GM23248 (cell line): Measurements from ENCODE around the gene CCDC183. TPM values are rescaled to one million over a fixed set of nuclear protein-coding genes. Genes with fewer than 3 reads are reported as not detected.

ENCODE experiments used
- DNase-seq: peaks from one replicate; pipeline ENCODE4 v3.0.0-alpha.2; 2015
- H2AFZ ChIP-seq: fragments of 200-600 bp; sonication (generic); 2 replicates; pipeline ENCODE4 v1.6.1; 2016; ENCODE audit warnings: antibody characterized with exemption
- H3F3A ChIP-seq: fragments of 200-600 bp; sonication (generic); 2 replicates; pipeline ENCODE4 v1.6.1; 2016; ENCODE audit warnings: mild to moderate bottlenecking, antibody characterized with exemption, mixed run types; ENCODE audit not compliant: insufficient read depth
- H3K27ac ChIP-seq: fragments of 200-600 bp; sonication (generic); 2 replicates; pipeline ENCODE4 v1.5.1; 2016; ENCODE audit warnings: mild to moderate bottlenecking
- H3K27me3 ChIP-seq: fragments of 200-600 bp; sonication (generic); replicated peaks from 2 replicates; pipeline ENCODE4 v1.6.1; 2016; ENCODE audit warnings: mild to moderate bottlenecking; ENCODE audit not compliant: insufficient read depth
- H3K36me3 ChIP-seq: fragments of 200-600 bp; sonication (generic); 2 replicates; pipeline ENCODE4 v1.6.1; 2016; ENCODE audit warnings: low read depth, mild to moderate bottlenecking
- H3K4me1 ChIP-seq: fragments of 200-600 bp; sonication (generic); 2 replicates; pipeline ENCODE4 v1.6.1; 2016; ENCODE audit warnings: mild to moderate bottlenecking; ENCODE audit not compliant: insufficient read depth
- H3K4me2 ChIP-seq: fragments of 200-600 bp; sonication (generic); one replicate; pipeline ENCODE4 v1.6.1; 2016; ENCODE audit warnings: mild to moderate bottlenecking; ENCODE audit not compliant: unreplicated experiment
- H3K4me3 ChIP-seq: fragments of 200-600 bp; sonication (generic); 2 replicates; pipeline ENCODE4 v1.5.1; 2016; ENCODE audit warnings: mild to moderate bottlenecking
- H3K79me2 ChIP-seq: fragments of 200-600 bp; sonication (generic); 2 replicates; pipeline ENCODE4 v1.6.1; 2016; ENCODE audit warnings: mild to moderate bottlenecking; ENCODE audit not compliant: insufficient read depth
- H3K9ac ChIP-seq: fragments of 200-600 bp; sonication (generic); 2 replicates; pipeline ENCODE4 v1.6.1; 2016; ENCODE audit warnings: mild to moderate bottlenecking
- H3K9me2 ChIP-seq: fragments of 200-600 bp; sonication (generic); 2 replicates; pipeline ENCODE4 v1.6.1; 2016; ENCODE audit warnings: mixed run types, mild to moderate bottlenecking, moderate library complexity; ENCODE audit not compliant: insufficient read depth
- H3K9me3 ChIP-seq: fragments of 200-600 bp; sonication (generic); one replicate; pipeline ENCODE4 v1.6.1; 2017; ENCODE audit warnings: low read depth
- H4K20me1 ChIP-seq: fragments of 200-600 bp; sonication (generic); 2 replicates; pipeline ENCODE4 v1.6.0; 2016; ENCODE audit not compliant: insufficient read depth
- EZH2 ChIP-seq: fragments of 200-600 bp; sonication (generic); IDR thresholded peaks from 2 replicates; pipeline ENCODE4 v1.6.1; 2018; ENCODE audit warnings: antibody characterized with exemption, mild to moderate bottlenecking; ENCODE audit not compliant: insufficient read depth, poor library complexity, severe bottlenecking
- EZH2phosphoT487 ChIP-seq: fragments of 200-600 bp; sonication (generic); IDR thresholded peaks from 2 replicates; pipeline ENCODE4 v1.6.1; 2018; ENCODE audit warnings: antibody characterized with exemption, moderate library complexity, mild to moderate bottlenecking, low read depth; ENCODE audit not compliant: insufficient read depth
- WGBS, 2 experiments: methylation state at CpG; one replicate each; pipeline ENCODE4 v1.1.6; 2015 to 2017; ENCODE audit warnings: low lambda C conversion rate in 2 of 2, low coverage in 1 of 2; ENCODE audit errors: missing lambda C conversion rate in 2 of 2; 5-methylcytosine and 5-hydroxymethylcytosine counted together
- in situ Hi-C: fragments of 300-500 bp; cut with MboI; formaldehyde crosslinking; loops from 2 replicates; pipeline ENCODE4 v1.15.0; 2020
- polyA plus RNA-seq: library from polyadenylated mRNA; unstranded; fragments of >200 nt; fragmentation: Nextera tagmentation; extraction: Ambion mirVana; gene quantifications from 2 replicates; pipeline ENCODE4 v1.2.1, GENCODE V29; 2016
- total RNA-seq: library from RNA; depleted of rRNA; stranded (reverse); fragments of >200 nt; shearing (Covaris generic); gene quantifications from 2 replicates; pipeline ENCODE4 v1.2.3, GENCODE V29; 2014

The CCDC183 gene
- total and polyA plus RNA-seq, 2 experiments from 2014 or later, result 0.76 to 1.5 TPM

DNA sequence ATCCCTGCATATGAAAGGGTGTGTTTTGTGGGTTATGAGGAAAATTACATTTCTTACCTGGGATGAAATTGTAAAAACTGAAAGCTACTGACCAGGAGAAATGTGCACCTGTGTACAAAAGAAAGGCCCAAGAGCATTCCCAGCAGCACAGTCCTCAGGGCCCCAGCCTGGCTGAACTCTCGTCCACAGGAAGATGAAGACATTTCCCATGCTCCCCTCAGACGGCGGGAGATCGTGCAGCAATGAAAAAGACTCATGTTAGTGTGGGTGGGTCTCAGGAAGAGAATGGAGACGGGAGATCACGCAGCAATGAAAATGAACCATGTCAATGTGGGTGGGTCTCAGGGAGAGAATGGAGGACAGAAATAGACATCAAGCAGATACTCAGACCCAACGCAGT, 19.2 kb upstream of the CCDC183 start:
- H3K27me3 ChIP-seq, result peaks cover 20% of the 10 kb centered on the region
- no peaks in the 10 kb centered on the region for H3K9me2 ChIP-seq
- no peak overlapping the region for H3K27ac ChIP-seq
- 38 to 46% methylated on average over 7 of the region's 7 CpGs for WGBS, 2 experiments
- H3K9ac ChIP-seq, result no peak overlapping the region
- H3K4me3 ChIP-seq, result no peak overlapping the region
- H3F3A ChIP-seq, result no peaks in the 10 kb centered on the region
- TF ChIP-seq EZH2 (no peak), EZH2phosphoT487 (no peak)
- H3K4me1 ChIP-seq, result no peaks in the 10 kb centered on the region
- no peak overlapping the region for H2AFZ ChIP-seq
- H3K9me3 ChIP-seq, result no peaks in the 10 kb centered on the region
- in situ Hi-C loops, result loop anchor here (10.0 kb wide), 1 partner anchor 258 kb away; the partner anchor contains the start of gene FUT7
- H3K79me2 ChIP-seq, result no peaks in the 10 kb centered on the region
- no peak for DNase-seq
- H4K20me1 ChIP-seq, result no peaks in the 10 kb centered on the region
- no peak overlapping the region for H3K4me2 ChIP-seq
- H3K36me3 ChIP-seq, result no peaks in the 10 kb centered on the region

DNA sequence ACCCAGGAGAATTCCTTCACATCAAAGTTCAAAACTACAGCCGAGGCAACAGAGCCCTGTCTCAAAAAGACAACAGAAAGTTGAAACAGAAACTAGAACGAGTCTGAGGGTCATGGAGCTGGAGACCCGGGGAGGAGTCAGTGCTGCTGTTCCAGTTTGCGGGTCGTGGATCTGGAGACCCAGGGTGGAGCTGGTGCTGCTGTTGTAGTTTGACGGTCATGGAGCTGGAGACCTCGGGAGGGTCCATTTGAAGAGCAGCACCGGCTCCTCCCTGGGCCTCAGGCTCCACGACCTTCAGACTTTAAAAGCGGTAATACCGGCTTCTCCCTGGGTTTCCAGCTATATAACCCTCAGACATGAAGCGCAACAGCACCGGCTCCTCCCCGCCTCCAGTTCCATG, 18.8 kb upstream of the CCDC183 start:
- Histone ChIP-seq H3K9me2 (no peaks in the 10 kb centered on the region), H3K27ac (no peak overlapping the region), H4K20me1 (no peaks in the 10 kb centered on the region), H3K4me3 (no peak overlapping the region), H3K4me1 (no peaks in the 10 kb centered on the region), H3K27me3 (peaks cover 20% of the 10 kb centered on the region), H3K9me3 (no peaks in the 10 kb centered on the region), H3K9ac (no peak overlapping the region), H3K79me2 (no peaks in the 10 kb centered on the region), H3K36me3 (no peaks in the 10 kb centered on the region), H2AFZ (no peak overlapping the region), H3F3A (no peaks in the 10 kb centered on the region), H3K4me2 (no peak overlapping the region)
- in situ Hi-C loops, result loop anchor here (10.0 kb wide), 1 partner anchor 257 kb away; the partner anchor contains the start of gene FUT7
- 63 to 72% methylated on average over 14 of the region's 14 CpGs for WGBS, 2 experiments
- TF ChIP-seq EZH2phosphoT487, result no peak
- no peak for TF ChIP-seq EZH2
- DNase-seq, result no peak

DNA sequence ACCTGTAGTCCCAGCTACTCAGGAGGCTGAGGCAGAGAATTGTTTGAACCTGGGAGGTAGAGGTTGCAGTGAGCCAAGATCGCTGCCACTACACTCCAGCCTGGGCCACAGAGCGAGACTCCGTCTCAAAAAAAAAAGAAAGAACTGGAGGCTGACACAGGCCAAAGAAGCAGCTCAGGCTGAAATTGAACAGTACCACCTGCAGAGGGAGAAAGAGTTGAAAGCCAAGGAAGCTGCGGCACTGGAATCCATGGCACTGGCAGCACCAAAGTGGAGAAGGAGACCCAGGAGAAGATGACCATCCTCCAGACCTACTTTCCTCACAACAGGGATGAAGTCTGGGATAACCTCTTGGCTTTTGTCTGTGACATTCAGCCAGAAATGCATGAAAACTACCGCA, 16.3 kb upstream of the CCDC183 start:
- in situ Hi-C loops, result loop anchor here (10.0 kb wide), 1 partner anchor 255 kb away; the partner anchor contains the start of gene FUT7

DNA sequence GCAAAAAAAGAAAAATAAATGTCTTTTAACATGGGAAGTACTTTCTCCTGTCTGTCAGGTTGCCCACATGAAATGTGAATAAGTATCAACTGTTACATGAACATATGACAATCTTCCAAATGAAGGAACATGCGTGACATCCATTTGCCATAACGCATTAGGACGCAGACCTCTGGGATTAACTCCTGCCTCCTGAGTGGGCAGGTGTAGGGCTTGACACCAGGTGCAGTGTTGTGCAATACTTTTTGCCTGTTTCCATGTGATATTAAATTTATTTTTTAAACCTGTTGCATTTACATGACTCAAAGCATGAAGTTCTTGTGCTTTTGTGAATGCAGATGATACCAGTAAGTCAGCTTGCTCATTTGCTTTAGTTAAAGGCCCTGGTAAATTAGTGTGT, 13.7 kb upstream of the CCDC183 start:
- in situ Hi-C loops, result no loop called here
- H3K4me3 ChIP-seq, result no peak overlapping the region
- H3K79me2 ChIP-seq, result no peaks in the 10 kb centered on the region
- peaks cover 20% of the 10 kb centered on the region for H3K27me3 ChIP-seq
- H3K9me2 ChIP-seq, result no peaks in the 10 kb centered on the region
- no peaks in the 10 kb centered on the region for H3F3A ChIP-seq
- H3K9ac ChIP-seq, result no peak overlapping the region
- no peak for DNase-seq
- 76 to 79% methylated on average over 3 of the region's 3 CpGs for WGBS, 2 experiments
- TF ChIP-seq EZH2 (no peak), EZH2phosphoT487 (no peak)
- no peaks in the 10 kb centered on the region for H4K20me1 ChIP-seq
- H3K4me1 ChIP-seq, result no peaks in the 10 kb centered on the region
- no peak overlapping the region for H3K4me2 ChIP-seq
- no peak overlapping the region for H2AFZ ChIP-seq
- H3K9me3 ChIP-seq, result no peaks in the 10 kb centered on the region
- no peaks in the 10 kb centered on the region for H3K36me3 ChIP-seq
- H3K27ac ChIP-seq, result no peak overlapping the region

More for the DNA sequence above, 16.3 kb upstream of the CCDC183 start:
- Histone ChIP-seq H3K9me2 (no peaks in the 10 kb centered on the region), H4K20me1 (no peaks in the 10 kb centered on the region), H3K4me3 (no peak overlapping the region), H3F3A (no peaks in the 10 kb centered on the region), H3K79me2 (no peaks in the 10 kb centered on the region), H3K27me3 (peaks cover 20% of the 10 kb centered on the region), H2AFZ (no peak overlapping the region), H3K4me2 (no peak overlapping the region), H3K36me3 (no peaks in the 10 kb centered on the region), H3K9ac (no peak overlapping the region), H3K9me3 (no peaks in the 10 kb centered on the region), H3K4me1 (no peaks in the 10 kb centered on the region), H3K27ac (no peak overlapping the region)
- 57 to 63% methylated on average over 5 of the region's 5 CpGs for WGBS, 2 experiments
- TF ChIP-seq EZH2phosphoT487, result no peak
- no peak for TF ChIP-seq EZH2
- peak; percentile 30 for DNase-seq
